GM18873 (cell line): Measurements from ENCODE around the gene SEC24C.
A peak's percentile ranks its signal among the peaks of the same experiment; 100 is the strongest.

Source experiments
- ATAC-seq: cut with Tn5 transposase; IDR thresholded peaks from one replicate; pipeline ENCODE4 v1.9.1; 2021; ENCODE audit warnings: mild to moderate bottlenecking, moderate library complexity, moderate number of reproducible peaks; ENCODE audit not compliant: unreplicated experiment, low FRiP score

Gene SEC24C

DNA sequence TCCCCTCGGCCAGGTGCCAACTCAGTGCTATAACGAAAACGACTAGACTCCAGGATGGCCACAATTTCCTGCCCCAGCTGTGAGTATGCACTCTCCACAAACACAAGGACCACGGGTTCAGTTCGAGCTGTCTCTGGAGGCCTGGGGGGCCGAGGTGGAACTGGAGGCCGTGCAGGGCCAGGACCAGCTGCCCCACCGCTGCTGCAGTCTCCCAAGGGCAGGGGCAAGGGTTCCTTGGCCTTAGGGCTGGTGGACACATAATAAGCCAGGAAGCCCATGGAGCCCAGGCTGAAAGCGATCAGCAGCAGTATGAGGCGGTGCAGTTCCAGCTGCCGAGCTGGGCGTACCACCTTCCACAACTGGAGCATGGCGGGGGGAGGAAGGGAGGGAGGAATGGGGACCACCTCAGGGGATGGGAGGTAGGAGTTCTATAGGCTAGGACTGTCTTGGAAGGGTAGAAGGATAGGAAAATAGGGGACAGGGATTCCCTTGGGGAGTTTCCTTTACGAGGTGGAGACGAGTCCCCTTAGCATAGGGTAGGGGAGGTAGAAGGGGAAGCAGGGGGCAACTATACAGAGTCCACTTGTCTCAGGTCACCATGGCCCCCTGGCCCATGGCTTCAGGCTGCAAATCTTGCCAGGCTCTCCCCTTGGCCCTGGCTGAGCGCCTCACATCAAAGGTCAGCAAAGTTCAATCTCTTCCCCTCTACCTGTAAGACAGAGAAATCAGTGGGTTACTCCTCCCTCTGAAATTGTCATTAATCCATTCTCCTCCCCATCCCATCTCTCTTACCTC is 64.0 kb downstream of the SEC24C start:
- no peak for ATAC-seq

DNA sequence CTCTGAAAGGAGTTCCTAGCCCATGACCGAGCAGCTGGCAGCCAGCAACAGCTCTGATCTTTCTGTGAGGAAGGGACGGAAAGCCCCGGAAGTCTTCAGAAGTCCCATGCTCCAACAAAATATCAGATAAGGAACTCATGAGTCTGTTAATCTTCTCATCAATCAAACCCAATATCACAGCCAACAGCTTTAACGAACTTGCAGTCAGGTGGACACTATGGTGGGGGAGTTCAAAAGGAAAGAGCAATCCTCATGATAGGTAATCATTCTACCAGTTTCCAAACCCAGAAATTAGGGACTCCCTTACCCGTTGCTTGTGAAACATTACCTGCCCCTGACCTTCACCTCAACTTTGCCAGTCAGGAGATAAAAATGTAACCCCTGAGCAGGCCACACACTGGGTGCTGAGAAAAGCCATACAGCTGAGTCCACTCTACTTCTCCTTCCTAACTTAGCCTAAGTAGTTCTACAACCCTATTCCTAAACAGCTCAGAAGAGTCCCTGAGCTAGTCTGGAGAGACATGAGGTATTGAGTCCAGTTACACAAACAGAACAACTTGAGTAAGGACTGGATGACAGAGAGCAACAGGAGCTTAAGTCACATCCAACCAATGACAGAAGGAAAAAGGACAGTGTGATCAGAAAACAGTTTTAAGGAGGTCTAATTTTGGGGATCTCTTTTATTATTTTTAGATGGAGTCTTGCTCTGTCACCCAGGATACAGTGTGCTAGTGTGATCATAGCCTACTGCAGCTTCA is 65.1 kb downstream of the SEC24C start:
- no peak for ATAC-seq

DNA sequence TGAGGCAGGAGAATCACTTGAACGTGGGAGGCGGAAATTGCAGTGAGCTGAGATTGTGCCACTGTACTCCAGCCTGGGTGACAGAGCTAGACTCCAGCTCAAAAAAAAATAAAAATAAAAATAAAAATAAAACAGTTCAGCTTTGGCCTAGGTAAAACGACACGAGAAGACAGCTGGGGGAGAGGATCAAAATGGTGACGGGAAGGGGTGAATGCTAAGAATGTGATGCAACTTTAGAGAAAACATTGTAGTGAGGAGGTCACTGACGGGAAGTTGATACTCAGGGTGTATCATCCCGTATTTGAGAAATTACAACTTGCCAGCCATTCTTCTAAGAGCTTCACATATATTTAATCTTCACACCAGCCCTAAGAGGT is 66.2 kb downstream of the SEC24C start:
- no peak for ATAC-seq

DNA sequence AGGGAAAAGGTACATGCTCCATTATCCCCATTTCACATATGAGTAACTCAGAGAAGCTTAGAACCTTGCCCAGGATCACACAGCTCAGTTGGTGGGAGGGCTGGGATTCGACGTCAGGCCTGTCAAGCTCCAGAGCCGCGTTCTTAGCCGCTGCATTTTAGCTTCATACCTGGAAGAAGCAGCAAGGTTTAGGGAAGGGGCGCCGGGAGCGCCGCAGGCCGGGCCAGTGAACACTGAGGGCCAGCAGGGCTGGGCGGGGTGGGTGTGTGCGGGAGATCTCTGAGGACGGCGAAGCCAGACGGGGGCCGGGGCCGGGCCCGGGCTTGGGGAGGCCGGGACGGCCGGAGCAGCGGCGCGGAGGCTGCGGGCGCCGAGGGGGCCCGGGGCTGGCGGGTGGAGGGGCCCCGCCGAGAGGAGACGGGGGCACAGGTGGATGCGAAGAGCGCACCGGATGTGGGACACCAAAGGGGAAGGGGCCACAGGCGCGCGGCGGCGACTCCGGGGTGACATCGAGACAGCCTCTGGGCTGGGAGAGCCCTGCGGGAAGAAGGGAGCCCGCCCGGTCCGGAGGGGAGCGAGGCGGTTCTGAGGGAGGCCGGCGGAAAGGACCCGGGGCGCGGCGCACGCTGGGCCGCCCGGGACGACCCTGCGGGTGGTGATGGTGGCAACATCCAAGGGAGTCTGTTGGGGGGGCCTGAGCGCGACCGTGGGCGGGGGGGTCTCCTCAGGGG is 66.7 kb downstream of the SEC24C start:
- peak; percentile 11 for ATAC-seq

DNA sequence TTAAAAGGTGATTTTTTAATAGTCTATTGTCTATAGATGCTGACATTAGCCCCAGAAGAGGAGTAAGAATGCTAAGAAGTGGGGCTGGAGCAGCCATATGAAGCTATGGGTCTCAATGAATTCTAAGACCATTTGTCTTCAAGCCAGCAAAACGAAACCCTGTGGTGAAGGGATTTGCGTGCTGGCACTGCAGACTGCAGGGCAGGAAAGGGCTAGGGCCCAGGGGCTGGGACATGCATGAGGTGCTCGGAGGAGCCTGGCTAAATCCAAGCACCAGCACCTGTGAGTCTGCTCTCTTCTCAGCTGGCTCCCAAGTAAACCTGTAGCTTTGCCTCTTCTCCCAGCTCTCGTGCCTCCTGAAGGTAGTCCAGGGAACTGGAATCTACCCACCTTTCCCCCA is 68.5 kb downstream of the SEC24C start:
- ATAC-seq = no peak

DNA sequence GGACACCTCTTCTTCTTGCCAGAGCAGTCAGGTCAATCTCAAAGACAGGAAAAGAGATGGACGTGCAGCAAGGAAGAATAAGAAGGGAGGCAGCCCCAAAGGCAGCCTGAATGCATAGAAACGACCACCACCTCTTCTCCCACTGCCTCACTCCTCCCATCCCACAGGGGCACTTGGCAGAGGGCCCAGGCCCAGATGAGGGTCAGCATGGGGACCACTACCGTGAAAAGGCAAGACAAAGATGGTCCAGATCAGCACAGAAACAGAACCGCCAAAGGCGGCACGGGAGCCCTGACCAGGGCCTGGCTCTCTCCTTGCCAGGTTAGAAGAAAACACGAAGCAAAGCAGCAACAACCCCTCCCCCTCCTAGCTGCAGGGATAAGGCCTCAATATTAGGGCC is 69.2 kb downstream of the SEC24C start:
- no peak for ATAC-seq

DNA sequence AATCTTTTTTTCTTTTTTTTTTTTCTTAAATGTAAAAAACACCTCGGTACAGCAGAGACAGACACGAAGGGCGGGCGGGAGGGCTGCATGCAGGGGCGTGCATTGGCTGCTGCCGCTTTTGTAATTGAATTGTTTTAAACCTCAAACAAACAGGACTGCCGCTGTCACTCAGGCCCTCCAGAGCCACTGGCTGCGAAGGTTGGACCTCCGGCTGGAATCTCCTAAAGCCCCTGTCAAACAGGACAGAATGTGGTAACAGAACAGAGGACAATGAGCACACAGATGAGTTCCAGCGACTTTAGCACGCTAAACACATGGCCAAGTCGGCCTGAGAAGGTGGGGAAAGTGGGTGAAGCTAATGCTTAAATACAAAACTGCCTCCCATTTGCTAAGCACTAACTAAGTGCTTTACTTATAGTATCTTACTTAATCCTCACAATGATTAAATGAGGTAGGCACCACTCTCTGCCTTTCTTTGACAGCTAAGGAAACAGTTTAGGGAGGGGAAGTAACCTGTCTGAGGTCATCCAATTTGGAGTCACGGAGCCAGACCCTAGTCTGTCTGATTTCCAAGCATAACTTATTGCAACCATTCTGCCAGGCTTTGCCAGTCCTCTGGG is 70.2 kb downstream of the SEC24C start:
- ATAC-seq = no peak

DNA sequence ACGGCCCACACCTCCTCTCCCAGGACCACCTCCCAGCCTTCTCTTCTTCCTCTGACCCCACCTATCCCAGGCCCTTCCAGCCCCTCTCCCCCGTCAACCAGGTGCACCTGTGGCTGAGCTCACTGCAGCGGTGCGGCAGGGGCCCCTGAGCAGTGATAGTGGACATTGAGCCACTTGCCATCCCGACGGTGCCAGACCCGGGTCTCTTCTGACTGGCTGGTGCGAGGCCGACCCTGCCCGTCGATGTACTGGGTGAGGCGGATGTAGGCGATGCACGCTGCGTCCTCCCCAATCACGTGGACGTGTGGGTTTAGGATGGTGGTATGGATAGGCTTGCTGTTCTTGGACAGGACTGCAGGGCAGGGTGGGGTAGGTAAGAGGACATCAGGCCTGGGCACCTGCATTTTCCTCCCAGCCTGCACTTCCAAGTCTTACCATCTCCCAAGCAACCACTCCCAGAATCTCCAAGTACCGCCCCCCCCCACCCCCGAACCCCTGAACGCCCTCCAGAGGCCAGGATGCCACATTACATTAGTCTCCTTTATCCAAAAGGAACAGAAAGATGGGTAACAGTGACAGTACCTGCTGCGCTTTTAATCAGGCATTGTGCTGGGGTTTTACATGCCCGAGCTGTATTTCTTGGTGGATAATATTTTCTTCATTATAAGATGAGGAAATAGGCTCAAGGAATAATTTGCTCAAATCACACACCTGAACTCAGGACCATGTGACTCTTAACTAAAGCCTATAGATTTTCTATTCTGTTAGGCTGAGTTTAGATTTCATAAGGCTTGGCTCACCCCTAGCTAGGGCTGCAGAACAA is 70.9 kb downstream of the SEC24C start:
- ATAC-seq = no peak

DNA sequence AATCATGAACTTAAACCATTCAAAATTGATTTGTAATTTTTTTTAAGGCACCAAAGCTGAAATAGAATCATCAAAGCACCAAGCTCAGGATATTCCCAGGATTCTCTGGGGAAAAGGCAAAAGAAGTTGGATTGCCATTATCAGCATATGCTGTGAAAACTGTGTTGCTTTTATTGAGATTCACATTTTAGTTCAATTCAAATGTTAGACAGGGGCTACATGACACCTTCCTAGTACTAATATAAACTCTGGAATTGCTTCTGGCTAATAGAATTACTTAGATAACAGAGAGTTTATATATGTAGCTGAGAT is 71.5 kb downstream of the SEC24C start:
- no peak for ATAC-seq

DNA sequence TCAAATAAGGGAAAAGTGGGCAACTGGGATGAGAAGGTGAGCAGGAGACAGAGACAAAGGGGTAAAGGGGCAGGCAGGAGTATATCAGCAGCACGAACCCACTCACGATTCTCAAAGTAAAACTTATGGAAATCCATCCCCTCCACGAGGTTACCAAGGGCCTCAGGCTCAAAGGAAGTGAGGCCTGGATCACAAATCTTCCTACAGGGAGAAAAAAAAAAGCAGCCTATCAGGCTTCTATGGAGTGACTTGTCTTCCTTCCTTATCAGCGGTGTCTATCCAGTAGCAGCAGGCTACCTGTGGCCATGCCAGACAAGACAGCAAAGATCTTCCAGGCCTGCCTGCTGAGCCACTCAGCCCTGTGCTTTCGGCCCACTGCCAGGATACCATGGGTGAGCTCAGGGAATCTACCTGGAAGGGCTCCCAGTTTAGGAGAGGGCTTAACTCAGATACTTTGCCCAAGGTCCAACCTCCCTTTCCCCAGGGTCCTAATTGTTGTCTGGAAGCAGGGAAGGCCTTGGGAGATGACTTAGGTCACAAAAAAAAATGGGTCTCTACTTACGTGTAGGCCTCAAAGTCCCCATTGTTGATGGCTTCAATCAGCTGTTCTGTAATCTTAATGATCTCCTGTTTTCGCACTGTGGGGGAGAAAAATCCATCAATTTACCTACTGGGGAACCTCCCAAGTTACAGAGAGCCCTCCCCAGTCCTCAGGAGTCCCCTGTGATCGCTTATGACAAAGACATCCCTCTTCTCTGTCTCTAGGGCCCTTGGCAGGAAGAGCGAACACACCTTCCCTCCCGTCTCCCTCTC is 73.0 kb downstream of the SEC24C start:
- no peak for ATAC-seq

DNA sequence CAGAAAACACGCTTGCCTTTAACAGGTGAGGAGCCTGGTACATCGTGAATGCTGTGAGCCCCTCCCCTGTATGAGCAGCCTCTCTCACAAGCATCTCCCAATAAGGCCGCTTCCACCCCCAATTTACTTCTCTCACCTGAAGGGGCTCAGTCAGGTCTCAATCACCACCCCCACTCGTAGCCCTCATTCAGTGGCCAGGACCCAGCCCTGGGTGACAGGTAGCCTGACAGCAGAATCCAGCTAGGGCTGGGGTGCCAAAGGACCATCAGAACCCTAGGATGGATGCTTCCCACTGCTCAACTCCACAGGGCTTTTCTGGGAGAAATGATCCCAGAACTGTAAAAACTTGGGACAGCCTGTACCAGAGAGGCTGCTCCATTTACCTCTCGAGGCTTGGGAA is 73.7 kb downstream of the SEC24C start:
- ATAC-seq = no peak

DNA sequence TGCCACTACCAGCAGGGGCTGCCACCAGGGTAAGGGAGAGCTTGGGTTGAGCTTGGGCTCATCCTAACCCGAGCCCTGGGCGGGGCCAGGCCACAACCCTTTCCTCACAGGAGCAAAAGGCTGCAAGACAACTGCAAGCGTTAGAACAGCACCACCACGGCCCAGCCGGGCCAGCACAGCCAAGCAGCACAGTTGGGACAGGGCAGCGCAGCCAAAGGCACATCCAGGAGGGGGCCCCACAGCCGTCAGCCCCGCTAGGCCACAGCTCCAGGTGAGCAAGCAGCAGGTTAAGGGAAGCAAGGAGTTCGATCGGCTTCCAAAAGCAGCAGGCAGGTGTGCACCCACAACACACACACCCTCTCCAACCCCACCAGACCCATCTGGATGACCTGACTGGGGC is 74.2 kb downstream of the SEC24C start:
- ATAC-seq = no peak

DNA sequence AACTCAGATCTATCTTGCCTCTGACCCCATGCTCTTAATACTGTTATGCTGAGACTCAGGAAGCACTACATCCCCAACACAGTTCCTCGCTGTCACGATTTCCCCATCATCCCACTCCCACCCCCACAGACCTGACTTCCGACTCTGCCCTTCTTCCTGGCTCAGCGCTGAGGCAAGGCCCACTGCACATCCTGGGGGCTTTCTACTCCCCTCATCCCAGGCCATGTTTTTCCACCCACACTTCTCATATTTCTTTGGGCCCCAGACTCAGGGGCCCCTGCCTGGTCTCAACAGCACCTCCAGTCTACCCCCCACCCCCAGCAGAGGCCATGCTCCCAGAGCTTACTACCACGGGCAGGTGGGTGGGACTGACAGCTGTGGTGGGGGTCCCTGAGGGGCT is 74.9 kb downstream of the SEC24C start:
- ATAC-seq = no peak

DNA sequence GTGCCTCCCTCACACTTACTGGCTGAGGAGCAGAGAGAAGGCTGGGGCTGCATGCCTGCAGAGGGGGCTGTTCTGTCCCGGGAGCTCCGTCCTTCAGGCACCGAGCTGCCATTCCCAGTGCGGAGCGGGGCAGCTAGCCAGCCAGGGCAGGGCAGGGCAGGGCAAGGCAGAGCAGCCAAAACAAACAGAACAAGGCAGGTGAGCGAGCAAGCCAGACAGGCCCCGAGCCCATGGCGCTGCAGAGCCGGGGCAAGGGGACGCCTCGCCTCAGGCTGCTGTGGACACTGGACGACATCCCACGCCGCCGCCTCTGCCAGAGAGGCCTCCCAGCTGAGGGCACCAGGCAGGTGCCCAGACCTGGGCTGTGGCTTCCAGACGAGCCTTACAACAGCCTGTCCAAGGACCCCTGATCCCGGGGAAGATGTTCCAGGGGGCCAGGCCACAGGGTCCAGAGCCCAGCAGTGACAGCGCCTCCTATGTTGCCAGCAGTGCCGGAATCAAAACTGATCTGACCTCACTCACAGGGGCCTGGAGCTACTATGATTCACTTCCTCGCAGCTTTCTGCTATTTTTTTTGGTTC is 75.4 kb downstream of the SEC24C start:
- no peak for ATAC-seq
